ENCODE measurements around the gene GSK3B. TPM values are rescaled to one million over a fixed set of nuclear protein-coding genes. Genes with fewer than 3 reads are reported as not detected.

The GSK3B gene
- total and polyA plus RNA-seq, 2 experiments from 2014 or later = 18.1 to 48.8 TPM

DNA sequence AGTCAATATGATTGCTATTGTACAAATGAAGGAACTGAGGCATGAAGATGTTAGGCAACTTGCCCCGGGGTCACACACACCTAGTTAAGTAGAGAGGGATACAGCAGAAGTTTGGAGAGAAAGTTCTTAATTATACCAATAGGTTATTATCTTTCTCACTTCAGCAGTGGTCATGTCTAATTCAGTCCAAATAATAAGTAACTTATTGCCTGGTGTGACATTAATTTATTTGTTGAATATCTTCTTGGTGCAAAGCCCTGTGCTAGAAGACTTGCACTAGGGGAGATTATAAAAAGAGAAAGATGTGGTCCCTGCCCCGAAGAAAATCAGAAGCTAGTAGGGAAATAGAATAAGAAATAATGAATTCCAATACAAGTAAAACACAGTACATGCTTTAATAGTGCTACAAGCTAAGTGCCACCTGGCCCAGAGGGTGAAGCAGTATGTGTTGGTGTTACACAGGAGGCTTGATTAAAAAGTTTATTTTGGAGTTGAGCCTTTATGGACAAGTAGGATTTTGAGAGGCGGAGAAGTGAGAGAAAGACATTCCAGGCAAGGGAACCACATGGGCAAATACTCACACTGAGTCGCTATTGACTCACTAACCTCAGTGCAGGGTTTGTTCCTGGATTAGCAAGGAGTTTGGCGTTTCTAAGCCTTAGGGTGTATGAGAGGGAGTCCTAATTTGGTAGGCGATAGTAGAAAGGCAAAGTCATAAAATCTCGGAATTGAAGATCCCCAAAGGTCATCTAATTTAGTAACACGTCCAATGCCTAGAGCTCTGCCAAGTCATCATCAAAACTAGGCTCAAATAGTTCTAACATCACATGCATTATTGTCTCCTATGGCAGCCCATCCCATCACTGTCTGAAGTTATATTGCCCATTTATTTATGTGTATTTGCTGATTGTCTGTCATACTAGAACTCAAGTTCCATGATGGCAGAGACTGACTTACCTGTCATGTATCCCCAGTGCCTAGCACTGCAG is 19.2 kb upstream of the GSK3B start:
- DNase-seq (ENCODE audit: low spot score) = no peak
- 80% methylated on average over 8 of the region's 8 CpGs for WGBS (ENCODE audit: low lambda C conversion rate, missing lambda C conversion rate)

DNA sequence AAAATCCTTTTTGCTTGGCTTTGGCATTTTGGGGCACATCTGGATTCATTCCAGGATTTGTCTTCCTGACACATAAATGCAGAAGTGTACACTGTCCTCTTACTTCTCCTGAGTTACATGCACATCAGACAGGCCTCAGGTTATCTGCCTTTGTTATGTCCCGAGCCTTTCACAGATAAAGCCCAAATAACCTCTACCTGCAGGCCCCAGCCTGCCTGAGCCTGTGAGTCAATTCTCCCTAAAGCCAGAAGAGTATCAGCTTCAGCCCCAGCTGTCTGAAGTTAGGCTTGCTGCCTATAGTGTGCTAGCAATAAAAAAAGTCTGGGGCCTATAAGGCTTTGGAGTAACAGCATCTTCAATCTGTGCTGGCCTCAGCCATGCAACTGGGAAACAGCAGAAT is 17.7 kb upstream of the GSK3B start:
- Histone ChIP-seq H3K9me2 (replicated peaks; ENCODE audit: insufficient read depth) (no peaks in the 10 kb centered on the region), H3K79me2 (no peaks in the 10 kb centered on the region), H3K4me1 (ENCODE audit: insufficient read depth) (no peaks in the 10 kb centered on the region), H3K27me3 (no peaks in the 10 kb centered on the region), H4K20me1 (ENCODE audit: insufficient read depth, poor library complexity, severe bottlenecking) (no peaks in the 10 kb centered on the region), H3K36me3 (replicated peaks; ENCODE audit: insufficient read depth, low read depth) (no peaks in the 10 kb centered on the region), H2AFZ (no peak overlapping the region), H3K4me2 (no peak overlapping the region), H3K4me3 (no peak overlapping the region), H3K9me3 (ENCODE audit: low read depth) (no peaks in the 10 kb centered on the region), H3K27ac (no peak overlapping the region)
- 61% methylated on average over 1 of the region's 1 CpG for WGBS (ENCODE audit: low lambda C conversion rate, missing lambda C conversion rate)
- DNase-seq (ENCODE audit: low spot score) = no peak
- TF ChIP-seq EZH2phosphoT487 (IDR thresholded peaks at IDR 0.05; ENCODE audit: low read depth, severe bottlenecking, unreplicated experiment) (no peak), EZH2 (IDR thresholded peaks at IDR 0.05; ENCODE audit: borderline replicate concordance) (no peak)
- TF ChIP-seq, protein P1, sequence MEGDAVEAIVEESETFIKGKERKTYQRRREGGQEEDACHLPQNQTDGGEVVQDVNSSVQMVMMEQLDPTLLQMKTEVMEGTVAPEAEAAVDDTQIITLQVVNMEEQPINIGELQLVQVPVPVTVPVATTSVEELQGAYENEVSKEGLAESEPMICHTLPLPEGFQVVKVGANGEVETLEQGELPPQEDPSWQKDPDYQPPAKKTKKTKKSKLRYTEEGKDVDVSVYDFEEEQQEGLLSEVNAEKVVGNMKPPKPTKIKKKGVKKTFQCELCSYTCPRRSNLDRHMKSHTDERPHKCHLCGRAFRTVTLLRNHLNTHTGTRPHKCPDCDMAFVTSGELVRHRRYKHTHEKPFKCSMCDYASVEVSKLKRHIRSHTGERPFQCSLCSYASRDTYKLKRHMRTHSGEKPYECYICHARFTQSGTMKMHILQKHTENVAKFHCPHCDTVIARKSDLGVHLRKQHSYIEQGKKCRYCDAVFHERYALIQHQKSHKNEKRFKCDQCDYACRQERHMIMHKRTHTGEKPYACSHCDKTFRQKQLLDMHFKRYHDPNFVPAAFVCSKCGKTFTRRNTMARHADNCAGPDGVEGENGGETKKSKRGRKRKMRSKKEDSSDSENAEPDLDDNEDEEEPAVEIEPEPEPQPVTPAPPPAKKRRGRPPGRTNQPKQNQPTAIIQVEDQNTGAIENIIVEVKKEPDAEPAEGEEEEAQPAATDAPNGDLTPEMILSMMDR (IDR thresholded peaks at IDR 0.05; ENCODE audit: poor library complexity) = no peak

More for the DNA sequence above, 19.2 kb upstream of the GSK3B start:
- Histone ChIP-seq H3K36me3 (replicated peaks; ENCODE audit: insufficient read depth, low read depth) (no peaks in the 10 kb centered on the region), H3K79me2 (no peaks in the 10 kb centered on the region), H3K9me2 (replicated peaks; ENCODE audit: insufficient read depth) (no peaks in the 10 kb centered on the region), H3K27ac (no peak overlapping the region), H3K9me3 (ENCODE audit: low read depth) (no peaks in the 10 kb centered on the region), H4K20me1 (ENCODE audit: insufficient read depth, poor library complexity, severe bottlenecking) (no peaks in the 10 kb centered on the region), H3K4me3 (no peak overlapping the region), H3K4me1 (ENCODE audit: insufficient read depth) (no peaks in the 10 kb centered on the region), H2AFZ (no peak overlapping the region), H3K4me2 (no peak overlapping the region), H3K27me3 (no peaks in the 10 kb centered on the region)
- TF ChIP-seq, protein P1 (IDR thresholded peaks at IDR 0.05; ENCODE audit: poor library complexity) = no peak
- TF ChIP-seq EZH2 (IDR thresholded peaks at IDR 0.05; ENCODE audit: borderline replicate concordance) (no peak), EZH2phosphoT487 (IDR thresholded peaks at IDR 0.05; ENCODE audit: low read depth, severe bottlenecking, unreplicated experiment) (no peak)

DNA sequence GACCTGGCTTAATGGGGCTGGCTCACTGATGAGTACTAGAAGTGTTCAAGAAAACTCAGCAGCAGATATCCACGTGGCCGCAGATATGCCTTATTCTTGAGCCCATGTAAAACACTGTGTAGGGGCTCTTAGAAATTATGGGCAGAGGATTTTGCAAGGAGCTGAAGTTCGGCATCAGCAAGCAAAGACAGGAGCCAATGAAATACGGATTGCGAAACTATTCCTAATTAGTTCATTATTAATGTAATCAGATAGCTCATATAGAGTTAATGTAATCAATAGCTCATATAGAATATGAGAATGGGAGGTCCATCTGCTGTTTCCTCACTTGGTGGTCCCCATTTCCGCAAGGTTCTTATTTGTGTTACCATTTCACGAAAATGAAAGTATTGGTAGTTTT is 9.0 kb upstream of the GSK3B start:
- no peaks in the 10 kb centered on the region for H3K9me3 ChIP-seq (ENCODE audit: low read depth)
- no peak overlapping the region for H3K4me3 ChIP-seq
- no peaks in the 10 kb centered on the region for H3K4me1 ChIP-seq (ENCODE audit: insufficient read depth)
- H3K79me2 ChIP-seq = peaks cover 33% of the 10 kb centered on the region
- H3K9me2 ChIP-seq (replicated peaks; ENCODE audit: insufficient read depth) = no peaks in the 10 kb centered on the region
- WGBS (ENCODE audit: low lambda C conversion rate, missing lambda C conversion rate) = 98% methylated on average over 7 of the region's 7 CpGs
- TF ChIP-seq EZH2phosphoT487 (IDR thresholded peaks at IDR 0.05; ENCODE audit: low read depth, severe bottlenecking, unreplicated experiment) (no peak), EZH2 (IDR thresholded peaks at IDR 0.05; ENCODE audit: borderline replicate concordance) (no peak)
- TF ChIP-seq, protein P1 (IDR thresholded peaks at IDR 0.05; ENCODE audit: poor library complexity) = no peak
- H2AFZ ChIP-seq = no peak overlapping the region
- no peak overlapping the region for H3K27ac ChIP-seq
- no peaks in the 10 kb centered on the region for H3K36me3 ChIP-seq (replicated peaks; ENCODE audit: insufficient read depth, low read depth)
- no peak for DNase-seq (ENCODE audit: low spot score)
- no peaks in the 10 kb centered on the region for H3K27me3 ChIP-seq
- no peaks in the 10 kb centered on the region for H4K20me1 ChIP-seq (ENCODE audit: insufficient read depth, poor library complexity, severe bottlenecking)
- no peak overlapping the region for H3K4me2 ChIP-seq

All from hepatocyte (in vitro differentiated cells).